ENCODE measurements around the gene NRIP2. TPM values are rescaled to one million over a fixed set of nuclear protein-coding genes. Genes with fewer than 3 reads are reported as not detected.

The NRIP2 gene
- total and polyA plus RNA-seq, 3 donors from 2014 or later, result 2.6 to 10.6 (median 2.8) TPM

DNA sequence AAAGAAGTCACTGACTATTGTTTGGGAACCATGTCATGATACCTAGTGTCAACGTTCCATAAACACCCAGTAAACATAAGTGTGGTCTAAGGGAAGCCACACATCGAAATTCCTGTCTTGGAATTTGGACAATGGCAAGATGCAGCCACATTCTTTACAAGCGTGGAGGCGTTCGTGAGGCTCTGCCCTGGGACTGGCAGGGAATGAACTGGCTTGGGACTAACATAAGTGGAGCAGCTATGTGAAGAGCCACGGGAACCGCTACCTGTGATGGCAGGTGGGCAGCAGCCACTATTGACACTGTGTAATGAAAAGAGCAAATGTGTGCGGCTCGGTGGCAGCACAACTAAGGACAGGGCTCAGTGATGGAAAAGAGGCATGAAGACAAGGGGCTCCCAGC lies 10.0 kb upstream of the NRIP2 start:
- Histone ChIP-seq H3K36me3 (ENCODE audit: low read depth, missing control alignments) (no peaks in the 10 kb centered on the region), H3K27ac (no peak overlapping the region), H3K4me3 (no peak overlapping the region), H3K4me1 (no peaks in the 10 kb centered on the region), H3K27me3 (no peaks in the 10 kb centered on the region), H3K9me3 (no peaks in the 10 kb centered on the region)
- DNase-seq, result no peak
- WGBS, 2 donors, result 87 to 88% methylated on average over 9 of the region's 9 CpGs
- intact Hi-C loops (cut with DNase I; ENCODE audit: low total_unique reads), result no loop called here
- no peak for TF ChIP-seq POLR2A (IDR thresholded peaks at IDR 0.05)
- TF ChIP-seq, protein P1, sequence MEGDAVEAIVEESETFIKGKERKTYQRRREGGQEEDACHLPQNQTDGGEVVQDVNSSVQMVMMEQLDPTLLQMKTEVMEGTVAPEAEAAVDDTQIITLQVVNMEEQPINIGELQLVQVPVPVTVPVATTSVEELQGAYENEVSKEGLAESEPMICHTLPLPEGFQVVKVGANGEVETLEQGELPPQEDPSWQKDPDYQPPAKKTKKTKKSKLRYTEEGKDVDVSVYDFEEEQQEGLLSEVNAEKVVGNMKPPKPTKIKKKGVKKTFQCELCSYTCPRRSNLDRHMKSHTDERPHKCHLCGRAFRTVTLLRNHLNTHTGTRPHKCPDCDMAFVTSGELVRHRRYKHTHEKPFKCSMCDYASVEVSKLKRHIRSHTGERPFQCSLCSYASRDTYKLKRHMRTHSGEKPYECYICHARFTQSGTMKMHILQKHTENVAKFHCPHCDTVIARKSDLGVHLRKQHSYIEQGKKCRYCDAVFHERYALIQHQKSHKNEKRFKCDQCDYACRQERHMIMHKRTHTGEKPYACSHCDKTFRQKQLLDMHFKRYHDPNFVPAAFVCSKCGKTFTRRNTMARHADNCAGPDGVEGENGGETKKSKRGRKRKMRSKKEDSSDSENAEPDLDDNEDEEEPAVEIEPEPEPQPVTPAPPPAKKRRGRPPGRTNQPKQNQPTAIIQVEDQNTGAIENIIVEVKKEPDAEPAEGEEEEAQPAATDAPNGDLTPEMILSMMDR (IDR thresholded peaks at IDR 0.05), result no peak

DNA sequence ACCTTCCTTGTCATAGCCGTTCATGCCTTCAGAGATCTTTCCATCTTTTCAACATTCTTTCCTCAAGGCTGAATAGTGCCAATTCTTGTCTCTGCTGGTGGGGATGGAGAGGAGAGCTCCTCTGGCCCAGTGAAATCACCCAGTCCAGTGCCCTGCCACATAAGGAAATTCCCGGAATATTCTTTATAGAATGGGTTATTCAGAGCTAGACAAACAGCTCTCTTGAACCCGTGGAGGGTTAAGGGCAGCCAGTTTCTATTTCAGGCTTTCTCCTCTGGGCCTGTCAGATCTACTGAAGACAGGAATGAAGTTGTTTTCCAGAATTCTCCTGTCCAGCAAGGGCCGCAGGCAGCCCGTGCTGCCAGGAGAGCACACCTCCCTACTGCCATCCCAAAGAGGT lies 8.1 kb upstream of the NRIP2 start:
- no peak for TF ChIP-seq POLR2A (IDR thresholded peaks at IDR 0.05)
- TF ChIP-seq, protein P1 (IDR thresholded peaks at IDR 0.05), result no peak
- Histone ChIP-seq H3K36me3 (ENCODE audit: low read depth, missing control alignments) (no peaks in the 10 kb centered on the region), H3K9me3 (no peaks in the 10 kb centered on the region), H3K4me1 (no peaks in the 10 kb centered on the region), H3K27me3 (no peaks in the 10 kb centered on the region), H3K27ac (no peak overlapping the region), H3K4me3 (no peak overlapping the region)
- intact Hi-C loops (cut with DNase I; ENCODE audit: low total_unique reads), result no loop called here
- 83% methylated on average over 5 of the region's 5 CpGs for WGBS, 2 donors
- no peak for DNase-seq

DNA sequence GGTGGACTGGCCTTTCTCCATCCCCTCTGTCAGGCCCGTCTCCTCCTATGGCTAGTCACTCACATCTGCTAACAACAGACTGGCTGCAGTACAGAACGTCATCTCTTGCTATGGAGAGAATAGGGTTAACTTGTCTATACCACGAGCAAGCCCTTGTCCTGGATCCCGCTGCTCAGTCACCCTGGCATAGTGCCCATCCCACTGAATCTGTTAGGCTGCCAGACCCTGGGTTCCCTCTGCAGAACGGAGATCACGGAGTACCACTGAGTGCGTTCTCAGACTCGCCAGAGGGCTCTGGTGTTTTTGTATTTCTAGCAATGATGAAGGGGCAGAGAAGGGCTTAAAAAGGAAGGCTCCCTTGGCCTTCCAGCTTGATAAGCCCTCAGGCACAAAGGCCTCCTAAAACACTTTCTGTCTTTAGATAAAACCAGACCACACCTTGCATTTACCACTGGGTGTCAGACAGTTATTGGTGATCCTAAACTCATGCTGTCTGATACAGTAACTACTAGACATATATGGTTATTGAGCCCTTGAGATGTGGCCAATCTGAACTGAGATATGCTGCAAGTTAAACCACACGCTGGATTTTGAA lies 6.3 kb upstream of the NRIP2 start:
- no peak overlapping the region for H3K27ac ChIP-seq
- H3K4me1 ChIP-seq, result no peaks in the 10 kb centered on the region
- H3K27me3 ChIP-seq, result no peaks in the 10 kb centered on the region
- no peaks in the 10 kb centered on the region for H3K36me3 ChIP-seq (ENCODE audit: low read depth, missing control alignments)
- H3K9me3 ChIP-seq, result no peaks in the 10 kb centered on the region
- intact Hi-C loops (cut with DNase I; ENCODE audit: low total_unique reads), result no loop called here
- TF ChIP-seq POLR2A (IDR thresholded peaks at IDR 0.05), result no peak
- TF ChIP-seq, protein P1 (IDR thresholded peaks at IDR 0.05), result no peak
- no peak for DNase-seq
- 60 to 61% methylated on average over 7 to 9 of the region's 9 CpGs for WGBS, 2 donors
- H3K4me3 ChIP-seq, result no peak overlapping the region

DNA sequence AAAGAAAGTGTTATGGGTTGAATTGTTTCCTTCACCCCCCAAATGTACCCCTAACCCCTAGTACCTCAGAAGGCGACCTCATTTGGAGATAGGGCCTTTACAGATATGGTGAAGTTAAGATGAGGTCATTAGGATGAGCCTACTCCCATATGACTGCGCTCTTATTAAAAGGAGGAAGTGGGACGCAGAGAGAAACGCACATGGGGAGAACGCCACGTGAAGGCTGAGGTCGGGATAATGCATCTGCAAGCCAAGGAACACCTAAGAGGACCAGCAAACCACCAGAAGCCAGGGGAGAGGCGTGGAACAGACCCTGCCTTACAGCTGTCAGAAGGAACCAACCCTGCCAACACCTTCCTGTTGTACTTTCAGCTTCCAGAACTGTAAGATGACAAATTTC lies 1.7 kb upstream of the NRIP2 start:
- Histone ChIP-seq H3K9me3 (no peaks in the 10 kb centered on the region), H3K36me3 (ENCODE audit: low read depth, missing control alignments) (no peaks in the 10 kb centered on the region), H3K27ac (no peak overlapping the region), H3K27me3 (no peaks in the 10 kb centered on the region), H3K4me3 (no peak overlapping the region), H3K4me1 (peaks cover 9% of the 10 kb centered on the region)
- intact Hi-C loops (cut with DNase I; ENCODE audit: low total_unique reads), result loop anchor here (10.0 kb wide), 1 partner anchor 98 kb away; no protein-coding TSS in a partner anchor
- WGBS, 2 donors, result 89 to 91% methylated on average over 8 of the region's 8 CpGs
- TF ChIP-seq, protein P1 (IDR thresholded peaks at IDR 0.05), result no peak
- TF ChIP-seq POLR2A (IDR thresholded peaks at IDR 0.05), result no peak
- no peak for DNase-seq

Data from testis (tissue), 3 donors.